ENCODE results near the gene FAM20C. TPM values are rescaled to one million over a fixed set of nuclear protein-coding genes. Genes with fewer than 3 reads are reported as not detected.
A peak's percentile ranks its signal among the peaks of the same experiment; 100 is the strongest.
"Not testable (repeated sequence)": the region's sequence is repeated elsewhere in the genome, so short reads cannot be mapped to it uniquely, and the experiment has no call there.

The FAM20C gene
- total RNA-seq, 2 experiments from 2014 or later = 1.3 to 1.7 TPM

DNA sequence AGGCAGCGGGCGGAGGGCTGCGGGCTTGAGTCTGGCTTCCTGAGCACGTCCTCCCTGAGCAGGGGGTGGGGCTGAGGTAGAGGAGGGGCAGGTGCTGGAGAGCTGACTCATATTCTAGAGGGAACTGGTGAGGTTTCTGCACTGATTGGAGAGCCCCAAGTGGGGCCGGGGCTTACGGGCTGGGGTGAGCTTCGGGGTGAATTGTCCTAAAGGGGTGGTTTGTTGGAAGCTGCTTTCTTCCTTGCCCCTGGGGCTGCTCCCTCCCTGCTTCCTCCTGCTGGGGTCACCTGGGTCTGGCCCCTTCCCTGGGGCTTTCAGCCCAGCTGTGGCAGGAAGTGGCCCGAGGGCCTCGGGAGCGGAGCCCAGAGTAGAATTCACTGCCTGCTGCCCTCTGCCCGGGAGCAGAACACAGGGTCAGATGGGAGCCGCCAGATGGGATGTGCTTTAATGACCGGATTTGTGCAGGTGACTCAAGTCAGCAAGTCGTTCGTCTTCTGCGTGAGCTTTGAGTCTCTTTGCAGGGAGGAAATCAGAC is 48.6 kb downstream of the FAM20C start:
- no peak overlapping the region for H3K27ac Mint-ChIP-seq

DNA sequence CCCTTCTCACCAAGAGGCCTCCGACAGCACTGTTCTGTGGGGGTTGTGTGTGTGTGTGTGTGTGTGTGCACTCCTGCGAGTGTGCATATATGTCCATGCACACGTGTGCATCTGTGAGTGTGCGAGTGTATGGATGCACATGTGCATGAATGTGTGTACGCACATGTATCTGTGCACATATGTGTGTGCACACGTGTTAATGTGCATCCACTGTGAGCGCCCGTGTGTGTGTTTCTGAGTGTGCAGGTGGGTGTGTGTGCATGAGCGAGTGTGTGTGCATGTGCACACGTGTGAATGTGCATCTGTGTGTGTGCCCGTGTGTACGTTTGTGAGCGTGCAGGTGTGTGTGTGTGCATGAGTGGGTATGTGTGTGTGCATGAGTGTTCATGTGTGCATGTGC is 49.1 kb downstream of the FAM20C start:
- no peak for ATAC-seq (ENCODE audit: poor library complexity)
- H3K27me3 Mint-ChIP-seq = no peaks in the 10 kb centered on the region
- CTCF ChIA-PET = no interaction called here

More for the DNA sequence above, 48.6 kb downstream of the FAM20C start:
- no peak overlapping the region for H3K4me3 Mint-ChIP-seq
- H3K27me3 ChIP-seq (ENCODE audit: control insufficient read depth in 1 of 2, insufficient read depth in 2 of 2, low read length in 2 of 2) = no peaks in the 10 kb centered on the region
- peak in 1 of 14 experiments; percentile 4 for DNase-seq
- CTCF ChIA-PET = no interaction called here
- no peak overlapping the region for H3K4me3 ChIP-seq (ENCODE audit: low read length)
- TF ChIP-seq, protein P1, sequence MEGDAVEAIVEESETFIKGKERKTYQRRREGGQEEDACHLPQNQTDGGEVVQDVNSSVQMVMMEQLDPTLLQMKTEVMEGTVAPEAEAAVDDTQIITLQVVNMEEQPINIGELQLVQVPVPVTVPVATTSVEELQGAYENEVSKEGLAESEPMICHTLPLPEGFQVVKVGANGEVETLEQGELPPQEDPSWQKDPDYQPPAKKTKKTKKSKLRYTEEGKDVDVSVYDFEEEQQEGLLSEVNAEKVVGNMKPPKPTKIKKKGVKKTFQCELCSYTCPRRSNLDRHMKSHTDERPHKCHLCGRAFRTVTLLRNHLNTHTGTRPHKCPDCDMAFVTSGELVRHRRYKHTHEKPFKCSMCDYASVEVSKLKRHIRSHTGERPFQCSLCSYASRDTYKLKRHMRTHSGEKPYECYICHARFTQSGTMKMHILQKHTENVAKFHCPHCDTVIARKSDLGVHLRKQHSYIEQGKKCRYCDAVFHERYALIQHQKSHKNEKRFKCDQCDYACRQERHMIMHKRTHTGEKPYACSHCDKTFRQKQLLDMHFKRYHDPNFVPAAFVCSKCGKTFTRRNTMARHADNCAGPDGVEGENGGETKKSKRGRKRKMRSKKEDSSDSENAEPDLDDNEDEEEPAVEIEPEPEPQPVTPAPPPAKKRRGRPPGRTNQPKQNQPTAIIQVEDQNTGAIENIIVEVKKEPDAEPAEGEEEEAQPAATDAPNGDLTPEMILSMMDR (IDR thresholded peaks at IDR 0.05) = no peak
- H3K4me1 Mint-ChIP-seq (ENCODE audit: low read depth) = no peaks in the 10 kb centered on the region
- no peak for ATAC-seq (ENCODE audit: poor library complexity)
- no peaks in the 10 kb centered on the region for H3K9me3 Mint-ChIP-seq
- H3K36me3 Mint-ChIP-seq (ENCODE audit: low read depth) = no peaks in the 10 kb centered on the region
- intact Hi-C loops (cut with DNase I, micrococcal nuclease) = no loop called here
- no peaks in the 10 kb centered on the region for H3K4me1 ChIP-seq (ENCODE audit: insufficient read depth, low read length)
- H3K27ac ChIP-seq (ENCODE audit: low read depth in 1 of 2, low read length in 2 of 2) = no peak overlapping the region
- no peaks in the 10 kb centered on the region for H3K36me3 ChIP-seq (ENCODE audit: insufficient read depth, low read length)
- H3K9me3 ChIP-seq (ENCODE audit: control insufficient read depth in 1 of 2, insufficient read depth in 1 of 2, low read length in 2 of 2) = peaks cover 0 to 20% of the 10 kb centered on the region in 2 experiments
- H3K27me3 Mint-ChIP-seq = no peaks in the 10 kb centered on the region
- POLR2A ChIA-PET = no interaction called here

DNA sequence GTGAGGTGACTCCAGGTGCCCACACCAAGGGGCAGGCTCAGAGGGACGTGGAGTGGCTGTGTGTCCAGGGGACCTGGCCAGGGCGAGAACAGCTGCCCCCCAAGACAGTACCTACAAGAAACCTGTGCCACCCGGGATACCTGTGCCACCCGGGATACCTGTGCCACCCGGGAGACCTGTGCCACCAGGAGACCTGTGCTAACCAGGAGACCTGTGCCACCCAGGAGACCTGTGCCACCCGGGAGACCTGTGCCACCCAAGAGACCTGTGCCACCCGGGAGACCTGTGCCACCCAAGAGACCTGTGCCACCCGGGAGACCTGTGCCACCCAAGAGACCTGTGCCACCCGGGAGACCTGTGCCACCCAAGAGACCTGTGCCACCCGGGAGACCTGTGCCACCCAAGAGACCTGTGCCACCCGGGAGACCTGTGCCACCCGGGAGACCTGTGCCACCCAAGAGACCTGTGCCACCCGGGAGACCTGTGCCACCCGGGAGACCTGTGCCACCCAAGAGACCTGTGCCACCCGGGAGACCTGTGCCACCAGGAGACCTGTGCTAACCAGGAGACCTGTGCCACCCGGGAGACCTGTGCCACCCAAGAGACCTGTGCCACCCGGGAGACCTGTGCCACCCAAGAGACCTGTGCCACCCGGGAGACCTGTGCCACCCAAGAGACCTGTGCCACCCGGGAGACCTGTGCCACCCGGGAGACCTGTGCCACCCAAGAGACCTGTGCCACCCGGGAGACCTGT is 50.6 kb downstream of the FAM20C start:
- H3K4me1 Mint-ChIP-seq (ENCODE audit: low read depth); CTCF ChIA-PET; H3K4me3 Mint-ChIP-seq; H3K27me3 Mint-ChIP-seq; intact Hi-C loops (cut with DNase I, micrococcal nuclease); ATAC-seq (ENCODE audit: poor library complexity); H3K36me3 Mint-ChIP-seq (ENCODE audit: low read depth); POLR2A ChIA-PET; H3K27ac Mint-ChIP-seq; H3K27me3 ChIP-seq (ENCODE audit: control insufficient read depth in 1 of 2, insufficient read depth in 2 of 2, low read length in 2 of 2); H3K9me3 Mint-ChIP-seq; H3K4me1 ChIP-seq (ENCODE audit: insufficient read depth, low read length); H3K9me3 ChIP-seq (ENCODE audit: control insufficient read depth in 1 of 2, insufficient read depth in 1 of 2, low read length in 2 of 2); DNase-seq; H3K27ac ChIP-seq (ENCODE audit: low read depth in 1 of 2, low read length in 2 of 2); H3K4me3 ChIP-seq (ENCODE audit: low read length); H3K36me3 ChIP-seq (ENCODE audit: insufficient read depth, low read length): not testable (repeated sequence)

More for the DNA sequence above, 49.1 kb downstream of the FAM20C start:
- H3K9me3 ChIP-seq (ENCODE audit: control insufficient read depth in 1 of 2, insufficient read depth in 1 of 2, low read length in 2 of 2) = peaks cover 0 to 15% of the 10 kb centered on the region in 2 experiments
- no peak overlapping the region for H3K27ac Mint-ChIP-seq
- no peak overlapping the region for H3K4me3 Mint-ChIP-seq
- H3K4me1 Mint-ChIP-seq (ENCODE audit: low read depth) = no peaks in the 10 kb centered on the region
- no peak overlapping the region for H3K4me3 ChIP-seq (ENCODE audit: low read length)
- DNase-seq = no peak
- H3K9me3 Mint-ChIP-seq = no peaks in the 10 kb centered on the region
- POLR2A ChIA-PET = no interaction called here
- no peaks in the 10 kb centered on the region for H3K36me3 ChIP-seq (ENCODE audit: insufficient read depth, low read length)
- no peaks in the 10 kb centered on the region for H3K4me1 ChIP-seq (ENCODE audit: insufficient read depth, low read length)
- TF ChIP-seq, protein P1 (IDR thresholded peaks at IDR 0.05) = no peak
- no peaks in the 10 kb centered on the region for H3K27me3 ChIP-seq (ENCODE audit: control insufficient read depth in 1 of 2, insufficient read depth in 2 of 2, low read length in 2 of 2)
- intact Hi-C loops (cut with DNase I, micrococcal nuclease) = no loop called here
- H3K27ac ChIP-seq (ENCODE audit: low read depth in 1 of 2, low read length in 2 of 2) = no peak overlapping the region
- no peaks in the 10 kb centered on the region for H3K36me3 Mint-ChIP-seq (ENCODE audit: low read depth)

DNA sequence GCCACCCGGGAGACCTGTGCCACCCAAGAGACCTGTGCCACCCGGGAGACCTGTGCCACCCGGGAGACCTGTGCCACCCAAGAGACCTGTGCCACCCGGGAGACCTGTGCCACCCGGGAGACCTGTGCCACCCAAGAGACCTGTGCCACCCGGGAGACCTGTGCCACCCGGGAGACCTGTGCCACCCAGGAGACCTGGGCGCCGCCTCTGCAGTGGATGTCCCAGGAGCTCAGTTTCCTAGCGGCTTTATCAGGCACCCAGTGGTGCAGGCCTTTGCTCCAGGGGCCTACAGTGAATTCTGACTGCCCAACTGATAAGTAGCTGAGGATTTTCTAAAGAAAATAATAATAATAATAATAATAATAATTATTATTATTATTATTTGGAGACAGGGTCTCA is 51.2 kb downstream of the FAM20C start:
- H3K36me3 Mint-ChIP-seq (ENCODE audit: low read depth); H3K36me3 ChIP-seq (ENCODE audit: insufficient read depth, low read length); H3K4me3 Mint-ChIP-seq; H3K4me1 ChIP-seq (ENCODE audit: insufficient read depth, low read length); H3K27me3 ChIP-seq (ENCODE audit: control insufficient read depth in 1 of 2, insufficient read depth in 2 of 2, low read length in 2 of 2); DNase-seq; ATAC-seq (ENCODE audit: poor library complexity); POLR2A ChIA-PET; H3K9me3 Mint-ChIP-seq; CTCF ChIA-PET; H3K4me1 Mint-ChIP-seq (ENCODE audit: low read depth); H3K27ac Mint-ChIP-seq; H3K27me3 Mint-ChIP-seq; H3K9me3 ChIP-seq (ENCODE audit: control insufficient read depth in 1 of 2, insufficient read depth in 1 of 2, low read length in 2 of 2); H3K27ac ChIP-seq (ENCODE audit: low read depth in 1 of 2, low read length in 2 of 2); intact Hi-C loops (cut with DNase I, micrococcal nuclease); H3K4me3 ChIP-seq (ENCODE audit: low read length): not testable (repeated sequence)

Measured in CD4-positive, alpha-beta T cell (primary cell).